Non-pigmented ciliary epithelial cell (primary cell): Measurements from ENCODE around the gene CDK10.

Experiments used
- DNase-seq: peaks from one replicate; pipeline ENCODE4 v3.0.0-alpha.2; 2010; ENCODE audit warnings: low read depth

Gene CDK10

GRCh38 chr16:89736554-89736953 is 50.1 kb downstream of the CDK10 start:
- no peak for DNase-seq

- no peak for DNase-seq
Measured at GRCh38 chr16:89737341-89738071, 51.0 kb downstream of the CDK10 start.

- DNase-seq: no peak
Measured at GRCh38 chr16:89738072-89738377, 51.5 kb downstream of the CDK10 start.

- no peak for DNase-seq
Measured at GRCh38 chr16:89738538-89739317, 52.2 kb downstream of the CDK10 start.

GRCh38 chr16:89739383-89739782 is 52.9 kb downstream of the CDK10 start:
- no peak for DNase-seq

- no peak for DNase-seq
Measured at GRCh38 chr16:89741342-89742014, 55.0 kb downstream of the CDK10 start.

GRCh38 chr16:89742948-89743347 is 56.5 kb downstream of the CDK10 start:
- no peak for DNase-seq

GRCh38 chr16:89744813-89745212 is 58.3 kb downstream of the CDK10 start:
- no peak for DNase-seq
